CD4-positive, alpha-beta T cell treated with Interleukin-4 for 1 hour (primary cell): ENCODE measurements around the gene NHLRC4.

ENCODE experiments used
- DNase-seq, 2 donors: peaks; one replicate each; pipeline ENCODE4 v3.0.0-alpha.2; 2020 to 2022

NHLRC4 gene

GRCh38 chr16:606656-607307 is 40.0 kb downstream of the NHLRC4 start:
- DNase-seq = no peak

GRCh38 chr16:608019-608418 is 41.2 kb downstream of the NHLRC4 start:
- no peak for DNase-seq

DNA sequence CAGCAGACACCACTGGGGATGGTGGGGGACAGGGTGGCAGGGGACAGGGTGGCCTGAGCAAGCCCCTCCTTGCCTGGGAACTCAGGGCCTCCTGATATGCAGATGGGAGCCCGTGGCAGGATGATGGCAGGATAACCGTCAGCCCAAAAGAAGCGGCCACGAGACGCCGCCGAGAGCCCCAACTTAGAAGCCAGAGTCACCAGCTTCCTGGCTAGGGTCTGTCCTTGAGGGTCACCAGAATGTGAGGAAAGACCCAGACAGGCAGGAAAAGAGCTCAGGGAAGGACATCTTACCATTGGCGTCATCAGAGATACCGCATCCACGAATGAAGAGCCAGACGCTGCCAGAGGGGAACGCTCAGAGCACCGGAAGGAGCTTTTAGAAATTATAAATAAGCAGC is 42.5 kb downstream of the NHLRC4 start:
- DNase-seq = no peak

DNA sequence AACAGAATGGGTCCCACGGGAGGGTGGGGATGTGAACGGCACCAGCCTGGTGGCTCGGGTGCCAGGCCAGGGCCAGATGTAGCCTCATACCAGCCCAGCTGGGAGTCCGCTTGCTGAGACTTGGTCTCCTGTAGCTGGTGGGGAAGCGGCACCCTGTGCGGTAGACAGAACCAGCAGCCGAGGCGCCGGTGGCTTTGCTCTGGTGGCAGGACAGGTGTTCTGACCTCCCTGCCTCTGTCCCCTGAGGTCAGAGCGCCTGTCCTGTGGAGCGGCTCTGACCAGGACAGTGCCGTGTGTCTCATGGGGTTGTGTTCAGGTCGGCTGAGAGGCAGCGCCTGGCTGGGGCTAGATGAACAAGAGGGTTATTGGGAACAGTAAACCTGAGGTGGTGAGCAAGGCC is 43.2 kb downstream of the NHLRC4 start:
- no peak for DNase-seq

DNA sequence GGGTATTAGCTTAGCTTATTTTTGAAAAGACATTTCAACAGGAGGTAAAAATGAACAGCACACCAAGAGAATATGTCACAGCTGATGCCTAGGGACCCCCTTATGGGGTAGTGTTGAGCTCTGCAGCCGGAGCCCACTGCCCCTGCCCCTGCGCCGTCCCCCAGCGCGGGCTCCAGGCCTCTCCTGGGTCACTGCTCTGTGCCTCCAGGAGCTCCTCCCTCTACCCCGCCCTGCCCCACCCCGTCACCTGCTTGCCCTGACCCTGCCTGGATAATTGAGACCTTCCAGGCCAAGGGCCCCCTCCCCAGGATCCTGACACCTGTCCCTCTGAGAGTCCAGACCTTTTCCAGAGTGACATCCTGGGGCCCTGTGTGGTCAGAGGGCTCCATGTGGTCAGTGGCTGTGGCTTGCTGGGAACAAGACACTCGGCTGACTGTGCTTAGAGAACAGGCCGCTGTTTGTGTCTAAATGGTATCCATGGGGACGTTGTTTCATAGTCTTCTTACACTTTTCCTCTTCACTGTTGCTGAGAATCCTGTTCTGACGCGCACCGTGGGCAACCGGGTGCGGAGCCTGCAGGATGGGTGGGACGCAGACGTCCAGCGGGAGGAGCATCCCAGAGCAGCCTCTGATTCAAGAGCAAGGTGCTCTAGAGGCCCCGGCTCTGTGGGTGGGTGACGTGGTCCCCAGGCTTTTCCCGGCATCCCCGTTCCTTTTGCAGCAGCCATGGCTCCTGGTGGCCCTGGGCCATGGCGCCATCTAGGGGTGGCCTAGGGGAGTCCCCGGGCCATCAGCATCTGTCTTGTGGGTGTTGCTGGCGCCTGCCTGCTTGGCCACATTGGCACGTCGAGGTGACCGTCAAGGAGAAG is 43.9 kb downstream of the NHLRC4 start:
- DNase-seq = peak; percentile 49 to 57

DNA sequence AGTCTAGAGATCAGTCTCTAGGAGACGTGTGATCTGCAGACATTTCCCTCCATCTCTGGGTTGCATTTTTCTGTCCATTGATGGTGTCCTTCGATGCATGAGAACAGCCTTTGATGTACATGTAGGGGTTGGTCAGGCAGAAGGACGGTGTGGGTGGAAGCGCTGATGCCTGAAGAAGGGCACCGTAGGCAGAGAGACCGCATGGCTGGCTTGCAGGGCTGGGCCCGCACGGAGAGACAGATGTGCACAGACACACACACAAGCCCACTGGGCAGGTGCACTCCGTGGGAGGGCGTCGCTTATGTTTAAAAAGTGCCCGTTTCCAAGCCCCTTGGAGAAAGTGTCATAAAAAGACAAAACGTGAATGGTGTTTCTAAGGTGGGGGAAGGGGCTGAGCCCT is 48.3 kb downstream of the NHLRC4 start:
- no peak for DNase-seq

- DNase-seq = no peak
Observed at GRCh38 chr16:616733-617586, 50.2 kb downstream of the NHLRC4 start.

- no peak for DNase-seq
Observed at GRCh38 chr16:617855-618254, 51.0 kb downstream of the NHLRC4 start.
